MM.1S (cell line): Measurements from ENCODE around the gene DCTN4.

Experiments used
- DNase-seq: peaks from one replicate; pipeline ENCODE4 v3.0.0-alpha.2; 2015
- H2AFZ ChIP-seq: fragments of 300-600 bp; sonication (generic); 2 replicates; pipeline ENCODE4 v1.6.0; 2016; ENCODE audit warnings: antibody characterized with exemption, low read length
- H3F3A ChIP-seq: fragments of 300-600 bp; sonication (generic); 2 replicates; pipeline ENCODE4 v1.6.1; 2016; ENCODE audit warnings: mild to moderate bottlenecking, antibody characterized with exemption, low read length, moderate library complexity, mixed read lengths; ENCODE audit not compliant: insufficient read depth
- H3K27ac ChIP-seq: fragments of 300-600 bp; sonication (generic); 2 replicates; pipeline ENCODE4 v1.5.1; 2016; ENCODE audit warnings: mild to moderate bottlenecking, low read length
- H3K27me3 ChIP-seq: fragments of 300-600 bp; sonication (generic); replicated peaks from 2 replicates; pipeline ENCODE4 v1.6.0; 2016; ENCODE audit warnings: low read length; ENCODE audit not compliant: insufficient read depth
- H3K36me3 ChIP-seq: fragments of 300-600 bp; sonication (generic); replicated peaks from 2 replicates; pipeline ENCODE4 v1.6.1; 2016; ENCODE audit warnings: mild to moderate bottlenecking, low read length, mixed read lengths; ENCODE audit not compliant: insufficient read depth
- H3K4me1 ChIP-seq: fragments of 300-600 bp; sonication (generic); 2 replicates; pipeline ENCODE4 v1.6.1; 2016; ENCODE audit warnings: low read length, mixed read lengths
- H3K4me2 ChIP-seq: fragments of 300-600 bp; sonication (generic); 2 replicates; pipeline ENCODE4 v1.6.0; 2016; ENCODE audit warnings: low read depth, low read length
- H3K4me3 ChIP-seq: fragments of 300-600 bp; sonication (generic); 2 replicates; pipeline ENCODE4 v1.5.1; 2016; ENCODE audit warnings: low read length, mixed read lengths
- H3K79me2 ChIP-seq: fragments of 300-600 bp; sonication (generic); 2 replicates; pipeline ENCODE4 v1.6.1; 2016; ENCODE audit warnings: mixed run types, low read length, mixed read lengths
- H3K9ac ChIP-seq: fragments of 300-600 bp; sonication (generic); 2 replicates; pipeline ENCODE4 v1.6.1; 2016; ENCODE audit warnings: low read length, mixed read lengths
- H3K9me2 ChIP-seq: fragments of 300-600 bp; sonication (generic); replicated peaks from 2 replicates; pipeline ENCODE4 v1.6.1; 2016; ENCODE audit warnings: mild to moderate bottlenecking, low read length, mixed read lengths; ENCODE audit not compliant: insufficient read depth
- H3K9me3 ChIP-seq: fragments of 300-600 bp; sonication (generic); replicated peaks from 2 replicates; pipeline ENCODE4 v1.6.1; 2016; ENCODE audit warnings: mild to moderate bottlenecking, low read length, mixed read lengths; ENCODE audit not compliant: insufficient read depth
- H4K20me1 ChIP-seq: fragments of 300-600 bp; sonication (generic); 2 replicates; pipeline ENCODE4 v1.6.1; 2016; ENCODE audit warnings: mild to moderate bottlenecking, low read length, moderate library complexity, mixed read lengths; ENCODE audit not compliant: insufficient read depth
- CTCF ChIP-seq: fragments of 300-600 bp; sonication (generic); IDR thresholded peaks from 2 replicates; pipeline ENCODE4 v1.5.1; 2016; ENCODE audit warnings: antibody characterized with exemption, low read length, mixed read lengths
- EZH2 ChIP-seq: fragments of 300-600 bp; sonication (generic); optimal IDR thresholded peaks from 2 replicates; pipeline ENCODE3; 2017; ENCODE audit warnings: low read depth, mild to moderate bottlenecking, antibody characterized with exemption, low read length, mixed read lengths
- EZH2phosphoT487 ChIP-seq: fragments of 300-600 bp; sonication (generic); IDR thresholded peaks from 2 replicates; pipeline ENCODE4 v1.6.1; 2018; ENCODE audit warnings: antibody characterized with exemption, low read length

The DCTN4 gene

GRCh38 chr5:150757087-150757649, 1.6 kb downstream of the DCTN4 start:
- TF ChIP-seq EZH2 (no peak), EZH2phosphoT487 (no peak), CTCF (no peak)
- no peaks in the 10 kb centered on the region for H3K27me3 ChIP-seq
- peaks cover 54% of the 10 kb centered on the region for H3K79me2 ChIP-seq
- peaks cover 11% of the 10 kb centered on the region for H3K4me1 ChIP-seq
- no peak overlapping the region for H3K27ac ChIP-seq
- H3K36me3 ChIP-seq, result peaks cover 15% of the 10 kb centered on the region; the same call in 1 of the 2 replicates
- no peaks in the 10 kb centered on the region for H3K9me2 ChIP-seq
- DNase-seq, result no peak
- peak overlapping the region; percentile 90; the same call in 1 of the 2 replicates for H3K9ac ChIP-seq
- H3K9me3 ChIP-seq, result no peaks in the 10 kb centered on the region
- peaks cover 6% of the 10 kb centered on the region; the same call in 1 of the 2 replicates for H3F3A ChIP-seq
- H2AFZ ChIP-seq, result no peak overlapping the region
- peak overlapping the region; percentile 77 for H3K4me2 ChIP-seq
- H3K4me3 ChIP-seq, result peak overlapping the region; percentile 70; the same call in 1 of the 2 replicates
- no peaks in the 10 kb centered on the region for H4K20me1 ChIP-seq

- Histone ChIP-seq H3K79me2 (peaks cover 77% of the 10 kb centered on the region), H3K9me2 (no peaks in the 10 kb centered on the region)
Measured at GRCh38 chr5:150753863-150754262, 5.0 kb downstream of the DCTN4 start.

DNA sequence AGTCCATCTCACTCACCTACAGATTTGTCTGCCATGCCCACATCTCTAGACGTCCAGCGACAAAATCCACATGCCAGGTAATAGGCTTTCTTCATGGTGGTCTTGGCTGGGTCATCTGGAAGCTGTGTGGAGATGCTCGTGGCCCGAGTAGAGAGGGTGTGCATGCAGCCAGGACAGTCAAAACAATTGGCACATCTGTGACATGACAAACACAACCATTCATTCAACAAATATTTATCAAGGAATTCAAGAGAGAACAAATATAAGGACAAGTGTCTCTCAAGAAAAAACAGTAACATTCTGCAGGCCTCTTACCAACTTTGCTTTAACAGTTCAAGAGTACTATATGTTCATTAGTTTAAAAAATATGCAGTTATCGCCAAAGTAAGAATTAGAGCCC, 5.4 kb downstream of the DCTN4 start:
- H3K27me3 ChIP-seq, result no peaks in the 10 kb centered on the region
- H3F3A ChIP-seq, result peaks cover 6% of the 10 kb centered on the region; the same call in 1 of the 2 replicates
- H3K27ac ChIP-seq, result no peak overlapping the region
- H3K36me3 ChIP-seq, result peaks cover 15% of the 10 kb centered on the region; the same call in 1 of the 2 replicates
- no peak for TF ChIP-seq EZH2phosphoT487
- no peak for TF ChIP-seq CTCF
- no peak for TF ChIP-seq EZH2
- H3K9ac ChIP-seq, result no peak overlapping the region
- H3K4me3 ChIP-seq, result no peak overlapping the region
- peaks cover 6% of the 10 kb centered on the region for H3K4me1 ChIP-seq
- no peaks in the 10 kb centered on the region for H3K9me3 ChIP-seq
- no peak overlapping the region for H3K4me2 ChIP-seq
- no peaks in the 10 kb centered on the region; the same call in 1 of the 2 replicates for H4K20me1 ChIP-seq
- H2AFZ ChIP-seq, result no peak overlapping the region
- H3K79me2 ChIP-seq, result peaks cover 78% of the 10 kb centered on the region
- no peaks in the 10 kb centered on the region for H3K9me2 ChIP-seq
- DNase-seq, result no peak

More at GRCh38 chr5:150753863-150754262, 5.0 kb downstream of the DCTN4 start:
- no peaks in the 10 kb centered on the region for H3K9me3 ChIP-seq
- peaks cover 6% of the 10 kb centered on the region; the same call in 1 of the 2 replicates for H3F3A ChIP-seq
- no peaks in the 10 kb centered on the region; the same call in 1 of the 2 replicates for H4K20me1 ChIP-seq
- no peak overlapping the region for H3K9ac ChIP-seq
- H3K4me1 ChIP-seq, result peaks cover 6% of the 10 kb centered on the region
- H3K36me3 ChIP-seq, result peaks cover 15% of the 10 kb centered on the region; the same call in 1 of the 2 replicates
- no peak overlapping the region for H3K4me2 ChIP-seq
- DNase-seq, result no peak
- no peak overlapping the region for H3K4me3 ChIP-seq
- no peaks in the 10 kb centered on the region for H3K27me3 ChIP-seq
- H3K27ac ChIP-seq, result no peak overlapping the region
- H2AFZ ChIP-seq, result no peak overlapping the region
- TF ChIP-seq EZH2 (no peak), EZH2phosphoT487 (no peak), CTCF (no peak)
